ENCODE data around the gene FBXW10.
"Not testable (repeated sequence)": the region's sequence is repeated elsewhere in the genome, so short reads cannot be mapped to it uniquely, and the experiment has no call there.

Gene FBXW10

DNA sequence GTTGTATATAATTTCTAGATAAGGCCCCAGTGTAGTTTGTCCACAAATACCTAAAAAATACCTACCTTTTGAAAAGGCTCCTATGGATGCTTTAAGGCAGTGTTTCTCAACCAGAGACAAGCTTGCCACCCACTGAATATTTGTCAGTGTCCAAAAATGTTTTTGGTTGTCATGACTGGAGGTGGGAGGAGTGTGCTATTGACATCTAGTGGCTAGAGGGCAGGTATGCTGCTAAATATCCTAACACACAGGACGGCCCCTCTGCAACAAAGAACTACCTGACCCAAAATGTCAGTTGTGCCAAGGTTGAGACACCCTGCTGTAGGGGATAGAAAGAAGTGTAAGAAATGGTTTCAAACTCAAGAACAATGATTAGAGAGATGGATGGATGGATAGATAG, 47.5 kb downstream of the FBXW10 start:
- TF ChIP-seq, protein P1, sequence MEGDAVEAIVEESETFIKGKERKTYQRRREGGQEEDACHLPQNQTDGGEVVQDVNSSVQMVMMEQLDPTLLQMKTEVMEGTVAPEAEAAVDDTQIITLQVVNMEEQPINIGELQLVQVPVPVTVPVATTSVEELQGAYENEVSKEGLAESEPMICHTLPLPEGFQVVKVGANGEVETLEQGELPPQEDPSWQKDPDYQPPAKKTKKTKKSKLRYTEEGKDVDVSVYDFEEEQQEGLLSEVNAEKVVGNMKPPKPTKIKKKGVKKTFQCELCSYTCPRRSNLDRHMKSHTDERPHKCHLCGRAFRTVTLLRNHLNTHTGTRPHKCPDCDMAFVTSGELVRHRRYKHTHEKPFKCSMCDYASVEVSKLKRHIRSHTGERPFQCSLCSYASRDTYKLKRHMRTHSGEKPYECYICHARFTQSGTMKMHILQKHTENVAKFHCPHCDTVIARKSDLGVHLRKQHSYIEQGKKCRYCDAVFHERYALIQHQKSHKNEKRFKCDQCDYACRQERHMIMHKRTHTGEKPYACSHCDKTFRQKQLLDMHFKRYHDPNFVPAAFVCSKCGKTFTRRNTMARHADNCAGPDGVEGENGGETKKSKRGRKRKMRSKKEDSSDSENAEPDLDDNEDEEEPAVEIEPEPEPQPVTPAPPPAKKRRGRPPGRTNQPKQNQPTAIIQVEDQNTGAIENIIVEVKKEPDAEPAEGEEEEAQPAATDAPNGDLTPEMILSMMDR (IDR thresholded peaks at IDR 0.05; ENCODE audit: low read length): peak; percentile 13; the same call in 1 of the 2 replicates
- not testable (repeated sequence) for H3F3A ChIP-seq (ENCODE audit: insufficient read depth, low read length); H3K4me1 ChIP-seq (ENCODE audit: insufficient read depth, low read length, severe bottlenecking); H3K4me3 ChIP-seq (ENCODE audit: low read depth, low read length, poor library complexity, severe bottlenecking); H3K36me3 ChIP-seq (ENCODE audit: insufficient read depth, low read length); H2AFZ ChIP-seq (ENCODE audit: low read length); H3K9me2 ChIP-seq (ENCODE audit: low read depth, low read length); H3K27ac ChIP-seq (ENCODE audit: low read depth, low read length, poor library complexity, severe bottlenecking); H3K9me3 ChIP-seq (ENCODE audit: low read length); H3K9ac ChIP-seq (ENCODE audit: low read length); H3K79me2 ChIP-seq (ENCODE audit: insufficient read depth, low read length); H4K20me1 ChIP-seq (ENCODE audit: insufficient read depth, low read length); H3K4me2 ChIP-seq (ENCODE audit: low read length); H3K27me3 ChIP-seq (ENCODE audit: insufficient read depth, low read length)

DNA sequence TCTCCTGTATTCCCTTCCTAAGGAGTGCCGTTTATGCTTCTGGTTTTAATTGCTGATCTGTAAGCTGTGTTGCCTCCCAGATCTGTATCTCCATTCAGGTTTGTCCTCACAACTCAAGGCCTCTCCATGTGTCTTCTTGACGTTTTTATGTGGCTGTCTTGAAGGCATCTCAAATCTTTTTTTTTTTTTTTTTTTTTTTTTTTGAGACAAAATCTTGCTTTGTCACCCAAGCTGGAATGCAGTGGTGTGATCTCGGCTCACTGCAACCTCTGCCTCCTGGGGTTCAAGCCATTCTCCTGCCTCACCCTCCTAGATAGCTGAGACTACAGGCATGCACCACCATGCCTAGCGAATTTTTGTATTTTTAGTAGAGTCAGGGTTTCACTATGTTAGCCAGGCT, 51.0 kb downstream of the FBXW10 start:
- not testable (repeated sequence) for H2AFZ ChIP-seq (ENCODE audit: low read length); H3K27me3 ChIP-seq (ENCODE audit: insufficient read depth, low read length); H3K4me2 ChIP-seq (ENCODE audit: low read length); H4K20me1 ChIP-seq (ENCODE audit: insufficient read depth, low read length); H3K9me2 ChIP-seq (ENCODE audit: low read depth, low read length); H3K27ac ChIP-seq (ENCODE audit: low read depth, low read length, poor library complexity, severe bottlenecking); H3K9me3 ChIP-seq (ENCODE audit: low read length); H3F3A ChIP-seq (ENCODE audit: insufficient read depth, low read length); H3K4me1 ChIP-seq (ENCODE audit: insufficient read depth, low read length, severe bottlenecking); H3K79me2 ChIP-seq (ENCODE audit: insufficient read depth, low read length); H3K9ac ChIP-seq (ENCODE audit: low read length); H3K4me3 ChIP-seq (ENCODE audit: low read depth, low read length, poor library complexity, severe bottlenecking)
- peaks cover 18% of the 10 kb centered on the region; the same call in 1 of the 2 replicates for H3K36me3 ChIP-seq (ENCODE audit: insufficient read depth, low read length)

DNA sequence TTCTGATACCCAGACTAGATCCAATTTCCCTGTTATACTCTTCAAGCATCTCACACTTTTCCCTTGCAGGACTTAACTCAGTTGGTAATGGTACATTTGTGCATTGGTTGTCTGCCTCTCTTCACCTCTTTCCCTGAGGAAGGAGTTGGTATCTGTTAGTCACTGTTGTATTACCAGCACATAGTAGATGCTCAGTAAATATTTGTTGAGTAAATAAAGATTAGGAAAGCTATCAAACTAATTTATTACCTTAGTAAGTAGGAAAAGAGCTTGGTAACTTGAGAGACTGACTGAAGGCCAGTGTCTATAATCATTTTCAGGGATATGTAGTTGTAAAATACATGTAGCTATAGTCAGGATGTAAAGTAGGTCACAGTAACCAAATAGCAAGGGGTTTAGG, 53.0 kb downstream of the FBXW10 start:
- not testable (repeated sequence) for H3F3A ChIP-seq (ENCODE audit: insufficient read depth, low read length); H3K4me3 ChIP-seq (ENCODE audit: low read depth, low read length, poor library complexity, severe bottlenecking); H3K27ac ChIP-seq (ENCODE audit: low read depth, low read length, poor library complexity, severe bottlenecking); H3K9me2 ChIP-seq (ENCODE audit: low read depth, low read length); H3K9me3 ChIP-seq (ENCODE audit: low read length); H3K79me2 ChIP-seq (ENCODE audit: insufficient read depth, low read length); H3K4me2 ChIP-seq (ENCODE audit: low read length); H3K27me3 ChIP-seq (ENCODE audit: insufficient read depth, low read length); H4K20me1 ChIP-seq (ENCODE audit: insufficient read depth, low read length); H3K9ac ChIP-seq (ENCODE audit: low read length); H3K4me1 ChIP-seq (ENCODE audit: insufficient read depth, low read length, severe bottlenecking); H2AFZ ChIP-seq (ENCODE audit: low read length)
- H3K36me3 ChIP-seq (ENCODE audit: insufficient read depth, low read length): peaks cover 32% of the 10 kb centered on the region; the same call in 1 of the 2 replicates

DNA sequence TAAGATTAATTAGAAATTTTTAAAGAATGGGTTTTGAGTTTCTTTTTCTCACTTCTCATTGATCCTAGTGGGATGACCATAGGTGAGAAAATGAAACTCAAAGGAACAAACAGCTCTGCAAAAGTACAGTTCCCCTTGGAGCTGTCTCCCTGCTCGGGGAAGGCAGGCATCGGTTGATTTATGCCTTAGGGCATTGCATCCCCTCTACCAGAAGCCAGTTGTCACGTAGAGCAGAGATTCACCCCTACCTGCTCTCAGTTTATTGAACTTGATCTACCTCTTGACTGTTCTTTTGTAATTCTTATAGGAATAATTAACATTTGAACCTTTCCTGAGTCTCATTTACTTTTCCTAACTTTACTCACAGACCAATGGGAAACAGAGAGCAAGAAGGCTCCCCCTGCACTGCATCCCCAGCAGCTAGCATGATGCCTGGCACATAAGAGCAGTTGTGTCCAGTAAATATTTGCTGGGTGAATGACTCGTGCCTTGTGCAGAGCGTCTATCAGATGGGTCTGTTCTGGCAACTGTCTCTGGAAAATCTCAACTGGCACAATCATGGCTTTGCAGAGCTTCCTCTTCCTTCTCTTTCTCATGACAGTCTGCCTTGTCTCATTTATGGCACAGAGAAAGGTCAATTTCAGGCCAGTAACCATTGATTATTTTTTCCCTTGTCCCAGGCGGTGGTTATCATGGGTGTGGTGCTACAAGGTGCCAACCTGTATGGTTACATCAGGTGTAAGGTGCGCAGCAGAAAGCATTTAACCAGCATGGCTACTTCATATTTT, 59.8 kb downstream of the FBXW10 start:
- not testable (repeated sequence) for H3K27me3 ChIP-seq (ENCODE audit: insufficient read depth, low read length); H3K9ac ChIP-seq (ENCODE audit: low read length); H3K9me3 ChIP-seq (ENCODE audit: low read length); H3K4me2 ChIP-seq (ENCODE audit: low read length); H3K4me3 ChIP-seq (ENCODE audit: low read depth, low read length, poor library complexity, severe bottlenecking); H3F3A ChIP-seq (ENCODE audit: insufficient read depth, low read length); H2AFZ ChIP-seq (ENCODE audit: low read length); H4K20me1 ChIP-seq (ENCODE audit: insufficient read depth, low read length); H3K27ac ChIP-seq (ENCODE audit: low read depth, low read length, poor library complexity, severe bottlenecking); H3K4me1 ChIP-seq (ENCODE audit: insufficient read depth, low read length, severe bottlenecking); H3K79me2 ChIP-seq (ENCODE audit: insufficient read depth, low read length); H3K9me2 ChIP-seq (ENCODE audit: low read depth, low read length)
- peaks cover 29% of the 10 kb centered on the region for H3K36me3 ChIP-seq (ENCODE audit: insufficient read depth, low read length)

DNA sequence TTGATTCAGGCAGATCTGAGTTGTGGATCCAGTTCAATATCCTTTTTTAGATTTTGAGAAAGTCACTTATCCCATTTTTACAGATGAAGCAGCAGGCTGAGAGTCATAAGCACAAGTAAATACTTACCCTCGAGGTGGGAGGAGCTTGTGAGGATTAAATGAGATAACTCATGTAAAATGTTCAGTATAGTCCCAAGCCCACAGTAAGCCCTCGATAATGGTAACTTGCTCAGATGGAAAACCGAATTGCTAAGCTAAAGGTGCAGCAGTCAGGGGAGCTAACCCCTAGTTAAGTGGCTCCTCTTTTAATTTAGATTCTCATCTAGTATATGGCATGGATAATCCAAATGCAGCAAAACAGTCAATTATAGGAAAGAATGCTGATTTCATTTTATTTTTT, 72.1 kb downstream of the FBXW10 start:
- H3K79me2 ChIP-seq (ENCODE audit: insufficient read depth, low read length); H3K4me3 ChIP-seq (ENCODE audit: low read depth, low read length, poor library complexity, severe bottlenecking); H3K9me2 ChIP-seq (ENCODE audit: low read depth, low read length); H3K27me3 ChIP-seq (ENCODE audit: insufficient read depth, low read length); H3K36me3 ChIP-seq (ENCODE audit: insufficient read depth, low read length); H4K20me1 ChIP-seq (ENCODE audit: insufficient read depth, low read length); H3F3A ChIP-seq (ENCODE audit: insufficient read depth, low read length); H3K4me2 ChIP-seq (ENCODE audit: low read length); H3K4me1 ChIP-seq (ENCODE audit: insufficient read depth, low read length, severe bottlenecking); H3K9ac ChIP-seq (ENCODE audit: low read length); H3K9me3 ChIP-seq (ENCODE audit: low read length); H2AFZ ChIP-seq (ENCODE audit: low read length); H3K27ac ChIP-seq (ENCODE audit: low read depth, low read length, poor library complexity, severe bottlenecking): not testable (repeated sequence)
